B cell (primary cell): ENCODE measurements around the gene CABP2.

Experiments
- EZH2 ChIP-seq: IDR thresholded peaks from 2 replicates; pipeline ENCODE4 v1.6.1; 2012; ENCODE audit warnings: borderline replicate concordance, low read depth, mild to moderate bottlenecking, moderate library complexity, low read length; ENCODE audit not compliant: insufficient read depth, poor library complexity, severe bottlenecking
- TF ChIP-seq, protein P1 (sequence below): fragments of 200-600 bp; IDR thresholded peaks from one replicate; pipeline ENCODE4 v1.8.0; 2022; ENCODE audit warnings: antibody characterized with exemption, mild to moderate bottlenecking

- TF ChIP-seq, protein P1, sequence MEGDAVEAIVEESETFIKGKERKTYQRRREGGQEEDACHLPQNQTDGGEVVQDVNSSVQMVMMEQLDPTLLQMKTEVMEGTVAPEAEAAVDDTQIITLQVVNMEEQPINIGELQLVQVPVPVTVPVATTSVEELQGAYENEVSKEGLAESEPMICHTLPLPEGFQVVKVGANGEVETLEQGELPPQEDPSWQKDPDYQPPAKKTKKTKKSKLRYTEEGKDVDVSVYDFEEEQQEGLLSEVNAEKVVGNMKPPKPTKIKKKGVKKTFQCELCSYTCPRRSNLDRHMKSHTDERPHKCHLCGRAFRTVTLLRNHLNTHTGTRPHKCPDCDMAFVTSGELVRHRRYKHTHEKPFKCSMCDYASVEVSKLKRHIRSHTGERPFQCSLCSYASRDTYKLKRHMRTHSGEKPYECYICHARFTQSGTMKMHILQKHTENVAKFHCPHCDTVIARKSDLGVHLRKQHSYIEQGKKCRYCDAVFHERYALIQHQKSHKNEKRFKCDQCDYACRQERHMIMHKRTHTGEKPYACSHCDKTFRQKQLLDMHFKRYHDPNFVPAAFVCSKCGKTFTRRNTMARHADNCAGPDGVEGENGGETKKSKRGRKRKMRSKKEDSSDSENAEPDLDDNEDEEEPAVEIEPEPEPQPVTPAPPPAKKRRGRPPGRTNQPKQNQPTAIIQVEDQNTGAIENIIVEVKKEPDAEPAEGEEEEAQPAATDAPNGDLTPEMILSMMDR = no peak
- no peak for TF ChIP-seq EZH2
Observed at GRCh38 chr11:67497656-67498291, 25.5 kb downstream of the CABP2 start.
